ENCODE data around the gene PXK.

DNA sequence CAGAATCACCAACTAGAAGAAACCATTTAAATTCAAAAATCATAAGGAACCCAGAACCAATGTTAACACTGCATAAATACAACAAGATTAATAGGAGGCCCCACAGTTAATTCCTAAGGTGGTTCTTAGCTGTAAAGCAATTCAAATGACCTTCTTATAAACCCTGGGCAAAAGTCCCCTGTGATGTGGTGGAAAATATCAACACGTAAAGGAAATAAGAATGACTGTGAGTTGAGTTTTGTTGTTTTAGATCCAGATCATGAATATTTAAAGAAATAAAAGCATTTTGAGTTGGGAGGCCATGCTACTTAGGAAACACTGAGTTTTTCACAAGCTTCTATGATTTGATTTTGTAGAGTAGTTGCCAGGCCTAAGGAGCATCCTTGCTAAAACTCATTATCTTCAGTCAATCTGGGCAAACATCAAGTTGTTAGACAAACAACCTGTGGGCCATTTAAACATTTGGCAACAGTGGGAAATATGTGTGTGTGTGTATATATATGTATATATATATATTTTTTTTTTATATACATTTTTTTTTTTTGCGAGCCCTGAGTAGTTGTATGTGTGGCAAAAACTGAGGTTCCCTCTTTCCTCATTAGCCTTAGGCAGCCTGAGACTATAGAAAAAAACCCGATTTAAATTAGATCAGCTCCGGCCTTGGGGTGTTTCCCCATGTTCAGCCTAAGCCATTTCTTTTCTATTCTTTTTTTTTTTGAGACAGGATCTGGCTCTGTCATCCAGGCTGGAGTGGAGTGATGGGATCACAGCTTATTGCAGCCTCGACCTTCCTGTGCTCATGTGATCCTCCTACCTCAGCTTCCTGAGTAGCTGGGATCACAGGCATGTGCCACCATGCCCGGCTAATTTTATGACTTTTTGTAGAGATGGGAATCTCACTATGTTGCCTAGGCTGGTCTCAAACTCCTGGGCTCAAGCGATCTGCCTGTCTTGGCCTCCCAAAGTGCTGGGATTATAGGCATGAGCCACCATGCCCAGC lies 8.0 kb upstream of the PXK start:
- TF ChIP-seq, protein P1, sequence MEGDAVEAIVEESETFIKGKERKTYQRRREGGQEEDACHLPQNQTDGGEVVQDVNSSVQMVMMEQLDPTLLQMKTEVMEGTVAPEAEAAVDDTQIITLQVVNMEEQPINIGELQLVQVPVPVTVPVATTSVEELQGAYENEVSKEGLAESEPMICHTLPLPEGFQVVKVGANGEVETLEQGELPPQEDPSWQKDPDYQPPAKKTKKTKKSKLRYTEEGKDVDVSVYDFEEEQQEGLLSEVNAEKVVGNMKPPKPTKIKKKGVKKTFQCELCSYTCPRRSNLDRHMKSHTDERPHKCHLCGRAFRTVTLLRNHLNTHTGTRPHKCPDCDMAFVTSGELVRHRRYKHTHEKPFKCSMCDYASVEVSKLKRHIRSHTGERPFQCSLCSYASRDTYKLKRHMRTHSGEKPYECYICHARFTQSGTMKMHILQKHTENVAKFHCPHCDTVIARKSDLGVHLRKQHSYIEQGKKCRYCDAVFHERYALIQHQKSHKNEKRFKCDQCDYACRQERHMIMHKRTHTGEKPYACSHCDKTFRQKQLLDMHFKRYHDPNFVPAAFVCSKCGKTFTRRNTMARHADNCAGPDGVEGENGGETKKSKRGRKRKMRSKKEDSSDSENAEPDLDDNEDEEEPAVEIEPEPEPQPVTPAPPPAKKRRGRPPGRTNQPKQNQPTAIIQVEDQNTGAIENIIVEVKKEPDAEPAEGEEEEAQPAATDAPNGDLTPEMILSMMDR (IDR thresholded peaks at IDR 0.05): no peak
- no peak for TF ChIP-seq POLR2A (IDR thresholded peaks at IDR 0.05)
